HUDEP-2 (cell line): ENCODE data around the gene ACBD3.

Source experiments
- DNase-seq, 76 experiments: peaks; one replicate each; lab custom pipeline; 2025; ENCODE audit not compliant: unreplicated experiment in 76 of 76; lab: John Stamatoyannopoulos, UW

ACBD3 gene

DNA sequence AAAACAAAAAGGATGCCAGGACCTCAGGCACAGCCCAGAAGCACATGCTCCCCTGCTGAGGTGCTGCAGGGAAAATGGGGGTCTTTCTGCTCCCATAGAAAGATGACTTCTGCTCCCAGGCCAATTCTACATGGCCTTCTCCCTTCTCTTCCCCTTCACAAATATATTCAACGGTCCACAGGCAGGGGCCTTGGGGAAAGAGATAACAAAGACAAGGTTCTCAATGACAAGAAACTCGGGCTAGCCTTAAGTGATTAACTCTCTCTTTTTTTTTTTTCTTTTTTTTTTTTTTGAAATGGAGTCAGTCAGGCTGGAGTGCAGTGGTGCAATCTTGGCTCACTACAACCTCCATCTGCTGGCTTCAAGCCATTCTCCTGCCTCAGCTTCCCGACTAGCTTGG, 69.9 kb downstream of the ACBD3 start:
- no peak for DNase-seq

GRCh38 chr1:226112626-226113025, 73.9 kb downstream of the ACBD3 start:
- no peak for DNase-seq

GRCh38 chr1:226111883-226112261, 74.7 kb downstream of the ACBD3 start:
- DNase-seq = no peak

DNA sequence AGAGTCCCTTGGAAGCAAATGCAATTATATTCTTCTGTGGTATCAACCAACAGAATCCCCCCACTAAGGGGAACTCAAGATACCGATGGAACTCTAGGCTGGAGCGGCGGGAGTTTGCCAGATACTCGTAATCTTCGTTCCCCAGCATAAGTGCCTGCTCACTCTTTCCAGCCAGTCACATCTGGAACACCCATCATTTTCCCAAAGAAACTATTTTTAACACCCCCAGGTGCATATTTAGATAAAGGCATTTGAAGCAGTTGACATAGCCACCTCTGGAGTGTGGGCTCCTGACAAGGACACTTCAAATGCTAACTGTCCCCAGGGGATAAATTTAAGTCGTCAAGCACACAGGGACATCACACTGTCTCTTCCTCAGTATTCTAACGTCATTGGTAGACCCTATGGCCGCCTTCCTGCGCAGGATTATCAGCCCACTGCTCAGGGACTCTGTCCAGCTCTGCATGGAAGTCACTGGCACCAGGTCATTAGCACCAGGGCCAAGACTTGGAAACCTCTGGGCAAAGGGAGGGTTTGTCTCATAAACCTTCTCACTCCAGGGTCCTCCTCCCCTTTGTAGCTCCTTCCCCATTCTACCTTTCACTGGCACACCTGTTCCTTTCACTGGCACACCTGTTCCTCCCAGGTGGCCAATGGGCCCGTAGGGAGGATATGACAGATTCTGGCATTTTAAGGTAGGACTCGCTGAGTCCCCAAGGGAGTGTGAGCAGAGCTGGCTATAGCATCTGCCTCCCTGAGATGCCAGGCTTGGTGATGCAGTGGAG, 75.3 kb downstream of the ACBD3 start:
- DNase-seq = peak in 15 of 76 experiments; percentile 12 to 61 (median 37)

- peak in 34 of 76 experiments; percentile 10 to 69 (median 38) for DNase-seq
Observed at GRCh38 chr1:226110249-226111097, 76.1 kb downstream of the ACBD3 start.

DNA sequence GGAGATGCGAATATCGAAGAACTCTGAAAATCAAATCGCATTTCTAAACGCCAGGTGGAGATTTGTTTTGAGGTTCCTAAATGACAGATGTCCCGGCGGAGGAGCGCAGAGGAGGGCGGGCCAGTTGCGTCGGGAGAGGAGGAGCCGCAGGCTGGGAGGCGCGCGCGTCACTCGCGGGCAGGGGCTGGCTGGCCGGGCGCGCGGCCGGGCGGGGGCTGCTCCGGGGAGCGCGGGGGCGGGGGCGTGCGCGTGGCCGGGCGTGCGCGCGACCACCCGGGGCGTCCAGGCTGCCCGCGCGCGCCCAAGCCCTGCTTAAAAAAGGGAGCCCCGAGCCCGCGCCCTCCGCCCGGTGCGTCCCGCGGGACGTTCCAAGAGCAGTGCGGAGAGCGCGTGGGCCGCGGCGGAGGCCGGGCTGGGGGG, 76.7 kb downstream of the ACBD3 start:
- peak in 65 of 76 experiments; percentile 14 to 84 (median 63) for DNase-seq

DNA sequence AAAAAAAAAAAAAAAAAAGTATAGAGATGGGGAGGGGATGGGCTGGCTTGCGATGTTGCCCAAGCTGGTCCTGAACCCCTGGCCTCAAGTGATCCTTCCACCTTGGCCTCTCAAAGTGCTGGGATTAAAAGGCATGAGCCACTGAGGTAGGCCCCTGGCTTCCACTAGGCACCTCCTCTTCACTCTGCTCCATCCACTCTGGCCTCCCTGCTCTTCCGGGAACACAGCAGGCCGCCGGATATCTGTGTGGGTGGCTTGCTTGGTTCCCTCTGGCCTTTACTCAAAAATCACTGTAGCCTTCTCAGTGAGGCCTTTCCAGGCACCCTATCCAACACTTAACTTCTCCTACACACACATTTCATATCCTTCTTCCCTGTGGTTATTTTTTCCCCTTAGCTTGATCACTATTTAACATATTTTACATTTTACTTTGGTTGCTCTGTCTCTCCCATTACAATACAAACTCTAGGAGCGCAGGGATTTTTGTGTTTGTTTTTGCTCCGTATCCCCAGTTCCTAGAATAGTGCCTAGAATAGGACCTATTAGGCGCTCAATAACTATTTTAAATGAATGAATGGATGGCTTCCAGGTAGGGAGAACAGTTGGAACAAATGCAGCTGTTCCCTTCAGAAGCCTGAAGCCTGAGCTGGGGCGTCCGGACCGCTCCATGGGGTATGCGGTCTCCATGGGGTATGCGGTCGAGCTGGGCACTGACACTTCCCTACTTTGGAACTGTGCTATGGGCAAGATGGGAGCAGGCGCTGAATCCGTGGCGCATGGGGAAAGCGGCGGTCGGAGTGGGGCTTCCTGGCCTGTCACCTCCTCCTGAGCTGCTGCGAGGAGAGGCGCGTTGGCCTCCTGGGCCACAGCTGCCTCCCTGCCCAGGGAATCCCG, 77.4 kb downstream of the ACBD3 start:
- no peak for DNase-seq

DNA sequence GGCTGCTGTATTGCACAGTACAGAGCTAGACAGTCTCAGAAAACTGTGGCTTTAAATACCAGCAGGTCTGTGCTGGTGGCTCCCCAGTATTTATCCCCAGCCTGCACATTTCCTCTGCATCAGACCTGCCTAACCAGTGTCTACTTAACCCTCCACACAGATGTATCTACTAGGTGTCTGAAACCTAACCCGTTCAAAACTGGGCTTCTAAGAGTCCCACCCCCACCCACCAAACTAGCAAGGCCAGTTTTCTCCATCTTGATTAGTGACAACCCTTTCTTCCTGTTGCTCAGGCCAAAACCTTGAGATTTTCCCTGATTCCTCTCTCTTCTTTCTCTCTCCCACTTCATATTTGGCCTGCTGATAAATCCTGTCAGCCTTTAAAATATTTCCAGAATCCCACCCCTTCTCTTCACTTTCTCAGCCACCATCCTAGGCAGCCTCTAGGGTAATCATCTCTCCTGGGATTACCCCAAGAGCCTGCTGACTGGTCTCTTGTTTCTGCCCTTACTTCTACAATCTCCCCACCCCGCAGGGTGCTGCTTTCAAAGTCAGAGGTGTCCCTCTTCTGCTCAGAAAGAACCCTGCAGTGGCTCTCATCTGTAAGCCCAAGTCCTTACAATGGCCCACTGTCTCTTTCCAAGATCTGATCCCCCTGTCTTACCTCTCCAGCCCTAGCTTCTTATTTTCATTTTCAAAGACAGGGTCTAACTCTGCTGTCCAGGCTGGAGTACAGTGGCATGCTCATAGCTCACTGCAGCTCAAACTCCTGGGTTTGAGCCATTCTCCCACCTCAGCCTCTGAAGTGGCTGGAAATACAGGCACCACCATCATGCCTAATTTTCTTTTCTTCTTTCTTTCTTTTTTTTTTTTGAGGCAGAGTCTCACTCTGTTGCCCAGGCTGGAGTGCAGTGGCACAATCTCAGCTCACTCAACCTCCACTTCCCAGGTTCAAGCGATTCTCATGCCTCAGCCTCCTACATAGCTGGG, 78.8 kb downstream of the ACBD3 start:
- DNase-seq = no peak

- no peak for DNase-seq
Observed at GRCh38 chr1:226104671-226105121, 81.8 kb downstream of the ACBD3 start.

DNA sequence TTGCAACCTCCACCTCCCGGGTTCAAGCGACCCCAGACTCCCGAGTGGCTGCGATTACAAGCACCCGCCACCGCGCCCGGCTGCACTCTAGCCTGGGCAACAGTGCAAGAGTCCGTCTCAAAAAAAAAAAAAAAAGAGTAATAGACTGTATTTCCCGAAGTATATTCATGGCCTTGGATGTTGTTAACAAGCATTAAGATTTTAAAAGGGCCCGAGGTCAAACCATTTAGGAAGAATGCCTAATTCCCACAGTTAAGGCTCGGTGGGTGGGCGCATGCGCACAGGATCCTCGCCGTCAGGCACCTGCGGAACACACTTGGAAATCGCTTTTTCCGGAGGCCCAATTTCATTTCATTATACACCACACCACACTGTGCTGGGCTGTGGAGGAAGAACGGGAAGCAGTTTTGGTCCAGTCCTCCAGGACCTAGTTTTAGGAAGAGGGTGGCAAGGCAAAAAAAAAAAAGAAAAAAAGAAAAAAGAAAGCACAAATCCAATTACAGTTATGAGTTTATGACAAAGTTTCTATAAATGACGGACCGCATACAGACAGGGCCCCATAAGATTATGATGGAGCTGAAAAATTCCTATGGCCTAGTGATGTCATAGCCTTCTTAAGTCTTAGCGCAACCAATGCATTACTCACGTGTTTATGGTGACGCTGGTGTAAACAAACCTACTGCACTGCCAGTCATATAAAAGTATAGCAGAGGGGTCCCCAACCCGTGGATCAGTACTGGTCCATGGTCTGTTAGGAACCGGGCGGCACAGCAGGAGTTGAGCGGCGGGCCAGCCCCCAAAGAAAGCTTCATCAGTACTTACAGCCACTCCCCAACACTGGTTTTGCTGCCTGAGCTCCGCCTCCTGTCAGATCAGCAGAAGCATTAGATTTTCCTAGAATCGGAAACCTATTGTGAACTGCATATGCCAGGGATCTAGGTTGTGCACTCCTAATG, 85.8 kb downstream of the ACBD3 start:
- DNase-seq = peak in 8 of 76 experiments; percentile 4 to 39 (median 12)

GRCh38 chr1:226098870-226099835, 87.4 kb downstream of the ACBD3 start:
- DNase-seq = no peak

- DNase-seq = no peak
Observed at GRCh38 chr1:226097866-226098625, 88.5 kb downstream of the ACBD3 start.

DNA sequence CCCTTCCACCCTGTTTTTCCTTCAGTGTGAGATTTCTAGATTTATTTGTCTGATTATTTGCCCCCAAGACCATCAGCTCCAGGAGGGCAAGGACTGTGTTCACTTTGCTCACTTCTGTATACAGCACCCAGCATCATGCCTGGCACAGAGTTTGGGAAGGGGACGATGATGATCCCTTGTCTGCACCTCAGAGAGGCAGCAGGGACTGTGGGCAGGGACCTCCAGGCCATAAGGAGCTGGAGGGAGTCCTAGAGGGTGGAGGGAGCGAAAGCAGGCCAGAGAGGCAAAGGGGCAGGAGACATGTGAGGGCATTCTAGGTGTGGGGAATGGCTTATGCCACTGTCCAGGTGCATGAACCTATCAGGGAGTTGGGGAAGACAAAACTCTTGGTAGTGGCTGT, 91.3 kb downstream of the ACBD3 start:
- DNase-seq = no peak
